MM.1S (cell line): ENCODE results near the gene KDM4C.
"Not testable (repeated sequence)": the region's sequence is repeated elsewhere in the genome, so short reads cannot be mapped to it uniquely, and the experiment has no call there.

Experiments used
- EZH2 ChIP-seq: fragments of 300-600 bp; sonication (generic); optimal IDR thresholded peaks from 2 replicates; pipeline ENCODE3; 2017; ENCODE audit warnings: low read depth, mild to moderate bottlenecking, antibody characterized with exemption, low read length, mixed read lengths
- EZH2phosphoT487 ChIP-seq: fragments of 300-600 bp; sonication (generic); IDR thresholded peaks from 2 replicates; pipeline ENCODE4 v1.6.1; 2018; ENCODE audit warnings: antibody characterized with exemption, low read length
- TF ChIP-seq, protein P1 (sequence below): fragments of 300-600 bp; sonication (generic); IDR thresholded peaks from 2 replicates; pipeline ENCODE4 v1.5.1; 2016; ENCODE audit warnings: antibody characterized with exemption, low read length, mixed read lengths

DNA sequence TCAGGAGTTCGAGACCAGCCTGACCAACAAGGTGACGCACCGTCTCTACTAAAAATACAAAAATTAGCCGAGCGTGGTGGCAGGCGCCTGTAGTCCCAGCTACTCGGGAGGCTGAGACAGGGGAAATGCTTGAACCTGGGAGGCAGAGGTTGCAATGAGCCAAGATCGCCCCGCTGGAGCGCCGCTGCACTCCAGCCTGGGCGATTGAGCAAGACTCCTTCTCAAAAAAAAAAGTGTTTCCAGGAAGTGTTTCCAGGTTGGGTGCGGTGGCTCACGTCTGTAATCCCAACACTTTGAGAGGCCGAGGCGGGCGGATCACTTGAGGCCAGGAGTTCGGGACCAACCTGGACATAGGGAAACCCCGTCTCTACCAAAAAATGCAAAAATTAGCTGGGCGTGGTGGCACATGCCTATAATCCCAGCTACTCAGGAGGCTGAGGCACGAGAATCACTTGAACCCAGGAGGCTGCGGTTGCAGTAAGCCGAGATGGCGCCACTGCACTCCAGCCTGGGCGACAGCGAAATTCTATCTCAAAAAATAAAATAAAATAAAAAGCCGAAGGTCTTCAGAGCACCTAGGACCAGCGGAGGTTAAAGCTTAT is 42.5 kb upstream of the KDM4C start:
- TF ChIP-seq, protein P1, sequence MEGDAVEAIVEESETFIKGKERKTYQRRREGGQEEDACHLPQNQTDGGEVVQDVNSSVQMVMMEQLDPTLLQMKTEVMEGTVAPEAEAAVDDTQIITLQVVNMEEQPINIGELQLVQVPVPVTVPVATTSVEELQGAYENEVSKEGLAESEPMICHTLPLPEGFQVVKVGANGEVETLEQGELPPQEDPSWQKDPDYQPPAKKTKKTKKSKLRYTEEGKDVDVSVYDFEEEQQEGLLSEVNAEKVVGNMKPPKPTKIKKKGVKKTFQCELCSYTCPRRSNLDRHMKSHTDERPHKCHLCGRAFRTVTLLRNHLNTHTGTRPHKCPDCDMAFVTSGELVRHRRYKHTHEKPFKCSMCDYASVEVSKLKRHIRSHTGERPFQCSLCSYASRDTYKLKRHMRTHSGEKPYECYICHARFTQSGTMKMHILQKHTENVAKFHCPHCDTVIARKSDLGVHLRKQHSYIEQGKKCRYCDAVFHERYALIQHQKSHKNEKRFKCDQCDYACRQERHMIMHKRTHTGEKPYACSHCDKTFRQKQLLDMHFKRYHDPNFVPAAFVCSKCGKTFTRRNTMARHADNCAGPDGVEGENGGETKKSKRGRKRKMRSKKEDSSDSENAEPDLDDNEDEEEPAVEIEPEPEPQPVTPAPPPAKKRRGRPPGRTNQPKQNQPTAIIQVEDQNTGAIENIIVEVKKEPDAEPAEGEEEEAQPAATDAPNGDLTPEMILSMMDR, result not testable (repeated sequence)
- TF ChIP-seq EZH2phosphoT487, EZH2: not testable (repeated sequence)
